Chondrocyte (in vitro differentiated cells): ENCODE measurements around the gene COL5A1. TPM values are rescaled to one million over a fixed set of nuclear protein-coding genes. Genes with fewer than 3 reads are reported as not detected.

Source experiments
- DNase-seq: peaks from one replicate; pipeline ENCODE4 v3.0.0; 2021; ENCODE audit warnings: mixed read lengths, low spot score
- H3K27ac Mint-ChIP-seq: one replicate; pipeline ENCODE4 v1.8.0; 2021; ENCODE audit warnings: mild to moderate bottlenecking, moderate library complexity, mixed read lengths; ENCODE audit not compliant: unreplicated experiment
- H3K27me3 Mint-ChIP-seq: 2 replicates; pipeline ENCODE4 v1.8.0; 2021; ENCODE audit warnings: low read depth, mixed read lengths
- H3K36me3 Mint-ChIP-seq: 2 replicates; pipeline ENCODE4 v1.8.0; 2021; ENCODE audit warnings: low read depth, mixed read lengths
- H3K4me1 Mint-ChIP-seq: 2 replicates; pipeline ENCODE4 v1.8.0; 2021; ENCODE audit warnings: low read depth, mild to moderate bottlenecking, mixed read lengths
- H3K4me3 Mint-ChIP-seq: one replicate; pipeline ENCODE4 v1.8.0; 2021; ENCODE audit warnings: mild to moderate bottlenecking, moderate library complexity, mixed read lengths; ENCODE audit not compliant: unreplicated experiment
- H3K9me3 Mint-ChIP-seq: 2 replicates; pipeline ENCODE4 v1.8.0; 2021; ENCODE audit warnings: low read depth, mixed read lengths
- total RNA-seq: library from RNA; stranded (reverse); gene quantifications from 3 replicates; pipeline ENCODE4 v1.2.1, GENCODE V29; 2021
- TF ChIP-seq, protein P1 (sequence below): fragments of 200-600 bp; sonication (generic); IDR thresholded peaks from 2 replicates; pipeline ENCODE4 v1.5.0; 2021; ENCODE audit warnings: antibody characterized with exemption, mild to moderate bottlenecking, moderate library complexity

Gene COL5A1
- total RNA-seq, 1 donor from 2014 or later: 2,235 TPM

DNA sequence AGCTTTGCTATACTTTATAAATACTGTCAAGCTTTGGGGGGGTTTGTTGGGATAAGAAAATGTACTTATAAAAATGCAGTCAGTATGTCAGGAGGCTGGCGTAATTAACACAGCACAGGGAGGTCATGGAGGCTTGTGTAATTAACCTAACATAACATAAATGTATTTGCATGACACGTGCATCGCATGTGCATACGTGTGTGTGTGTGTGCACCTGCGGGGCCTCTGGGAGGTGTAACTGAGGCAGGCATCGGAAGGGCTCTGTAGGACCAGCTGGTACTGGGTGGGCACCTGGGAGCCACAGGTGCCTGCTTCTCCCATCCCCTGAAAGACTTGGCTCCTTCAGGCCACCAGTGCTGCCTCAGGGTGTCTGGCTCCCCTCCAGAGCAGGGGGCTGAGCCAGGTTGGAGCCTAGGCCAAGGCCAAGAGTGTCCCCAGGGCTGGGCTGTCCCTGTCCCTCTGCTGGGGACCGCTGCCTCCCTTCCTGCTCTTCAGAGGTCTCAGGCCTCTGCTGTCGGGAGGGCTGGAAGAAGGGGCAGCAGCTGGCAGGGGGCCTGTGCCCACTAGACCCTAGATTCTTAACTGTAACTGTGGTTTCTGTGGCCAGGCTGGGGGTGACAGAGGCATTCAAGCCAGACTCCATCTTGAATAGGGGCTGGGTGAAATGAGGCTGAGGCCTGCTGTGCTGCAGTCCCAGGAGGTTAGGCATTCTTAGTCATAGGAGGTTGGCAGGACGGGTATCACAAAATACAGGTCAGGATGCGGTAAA lies 248.0 kb downstream of the COL5A1 start:
- Mint-ChIP-seq H3K36me3 (no peaks in the 10 kb centered on the region), H3K27me3 (peaks cover 29% of the 10 kb centered on the region), H3K4me1 (no peaks in the 10 kb centered on the region), H3K9me3 (no peaks in the 10 kb centered on the region), H3K27ac (no peak overlapping the region), H3K4me3 (no peak overlapping the region)
- TF ChIP-seq, protein P1, sequence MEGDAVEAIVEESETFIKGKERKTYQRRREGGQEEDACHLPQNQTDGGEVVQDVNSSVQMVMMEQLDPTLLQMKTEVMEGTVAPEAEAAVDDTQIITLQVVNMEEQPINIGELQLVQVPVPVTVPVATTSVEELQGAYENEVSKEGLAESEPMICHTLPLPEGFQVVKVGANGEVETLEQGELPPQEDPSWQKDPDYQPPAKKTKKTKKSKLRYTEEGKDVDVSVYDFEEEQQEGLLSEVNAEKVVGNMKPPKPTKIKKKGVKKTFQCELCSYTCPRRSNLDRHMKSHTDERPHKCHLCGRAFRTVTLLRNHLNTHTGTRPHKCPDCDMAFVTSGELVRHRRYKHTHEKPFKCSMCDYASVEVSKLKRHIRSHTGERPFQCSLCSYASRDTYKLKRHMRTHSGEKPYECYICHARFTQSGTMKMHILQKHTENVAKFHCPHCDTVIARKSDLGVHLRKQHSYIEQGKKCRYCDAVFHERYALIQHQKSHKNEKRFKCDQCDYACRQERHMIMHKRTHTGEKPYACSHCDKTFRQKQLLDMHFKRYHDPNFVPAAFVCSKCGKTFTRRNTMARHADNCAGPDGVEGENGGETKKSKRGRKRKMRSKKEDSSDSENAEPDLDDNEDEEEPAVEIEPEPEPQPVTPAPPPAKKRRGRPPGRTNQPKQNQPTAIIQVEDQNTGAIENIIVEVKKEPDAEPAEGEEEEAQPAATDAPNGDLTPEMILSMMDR: no peak
- no peak for DNase-seq

DNA sequence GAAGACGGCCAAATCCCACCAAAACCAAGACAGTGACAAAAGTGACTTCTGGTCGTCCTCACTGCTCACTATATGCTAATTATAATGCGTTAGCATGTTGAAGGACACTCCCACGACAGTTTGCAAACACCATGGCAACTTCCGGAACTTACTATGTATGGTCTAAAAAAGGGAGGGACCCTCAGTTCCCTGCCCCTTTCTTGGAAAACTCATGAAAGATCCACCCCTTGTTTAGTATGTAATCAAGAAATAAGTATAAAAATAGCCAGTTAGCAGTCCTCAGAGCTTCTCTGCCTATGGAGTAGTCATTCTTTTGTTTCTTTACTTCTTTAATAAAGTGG lies 248.5 kb downstream of the COL5A1 start:
- H3K27ac Mint-ChIP-seq: no peak overlapping the region
- no peak for DNase-seq
- H3K27me3 Mint-ChIP-seq: peaks cover 29% of the 10 kb centered on the region
- H3K4me3 Mint-ChIP-seq: no peak overlapping the region
- peaks cover 4% of the 10 kb centered on the region for H3K4me1 Mint-ChIP-seq
- H3K36me3 Mint-ChIP-seq: no peaks in the 10 kb centered on the region
- no peaks in the 10 kb centered on the region for H3K9me3 Mint-ChIP-seq
- TF ChIP-seq, protein P1: no peak

DNA sequence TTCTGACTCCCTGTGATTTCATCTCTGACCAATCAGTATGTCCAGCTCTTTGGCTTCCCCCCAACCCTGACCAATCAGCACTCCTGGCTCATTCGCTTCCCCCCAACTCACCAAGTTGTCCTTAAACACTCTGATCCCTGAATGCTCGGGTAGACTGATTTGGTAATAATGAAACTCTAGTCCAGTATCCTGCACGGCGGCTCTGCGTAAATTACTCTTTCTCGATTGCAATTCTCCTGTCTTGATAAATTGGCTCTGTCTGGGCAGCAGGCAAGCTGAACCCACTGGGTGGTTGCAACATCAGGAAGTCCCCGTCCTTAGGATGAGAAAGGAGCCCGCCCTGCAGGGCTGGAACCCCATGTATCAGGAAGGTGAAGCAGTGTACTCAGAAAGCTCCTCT lies 249.4 kb downstream of the COL5A1 start:
- no peak for DNase-seq
- peaks cover 29% of the 10 kb centered on the region for H3K27me3 Mint-ChIP-seq
- no peaks in the 10 kb centered on the region for H3K36me3 Mint-ChIP-seq
- TF ChIP-seq, protein P1: no peak
- H3K9me3 Mint-ChIP-seq: no peaks in the 10 kb centered on the region
- no peak overlapping the region for H3K27ac Mint-ChIP-seq
- peaks cover 12% of the 10 kb centered on the region for H3K4me1 Mint-ChIP-seq
- no peak overlapping the region for H3K4me3 Mint-ChIP-seq

DNA sequence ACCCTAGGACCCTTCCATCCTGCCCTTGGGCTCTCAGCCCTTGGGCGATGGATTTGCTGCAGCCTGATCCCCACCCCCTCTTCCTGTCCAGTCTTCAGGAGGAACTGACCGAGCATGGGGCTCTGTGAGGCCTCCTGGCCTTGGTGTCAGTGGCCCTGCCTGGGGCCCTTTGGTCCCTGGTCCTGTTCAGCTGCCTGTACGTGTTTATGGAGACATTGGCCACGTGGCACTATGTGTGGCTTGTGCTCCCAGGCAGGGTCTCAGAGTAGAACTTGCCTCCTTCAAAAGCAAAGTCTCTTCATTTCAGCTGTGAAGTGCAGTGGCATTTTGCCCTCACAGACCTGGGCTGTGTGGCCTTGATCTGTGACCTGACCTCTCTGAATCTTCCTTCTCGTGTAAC lies 250.1 kb downstream of the COL5A1 start:
- H3K9me3 Mint-ChIP-seq: no peaks in the 10 kb centered on the region
- no peak overlapping the region for H3K4me3 Mint-ChIP-seq
- H3K27me3 Mint-ChIP-seq: peaks cover 23% of the 10 kb centered on the region
- H3K4me1 Mint-ChIP-seq: peaks cover 18% of the 10 kb centered on the region
- no peaks in the 10 kb centered on the region for H3K36me3 Mint-ChIP-seq
- TF ChIP-seq, protein P1: no peak
- H3K27ac Mint-ChIP-seq: no peak overlapping the region
- DNase-seq: no peak

DNA sequence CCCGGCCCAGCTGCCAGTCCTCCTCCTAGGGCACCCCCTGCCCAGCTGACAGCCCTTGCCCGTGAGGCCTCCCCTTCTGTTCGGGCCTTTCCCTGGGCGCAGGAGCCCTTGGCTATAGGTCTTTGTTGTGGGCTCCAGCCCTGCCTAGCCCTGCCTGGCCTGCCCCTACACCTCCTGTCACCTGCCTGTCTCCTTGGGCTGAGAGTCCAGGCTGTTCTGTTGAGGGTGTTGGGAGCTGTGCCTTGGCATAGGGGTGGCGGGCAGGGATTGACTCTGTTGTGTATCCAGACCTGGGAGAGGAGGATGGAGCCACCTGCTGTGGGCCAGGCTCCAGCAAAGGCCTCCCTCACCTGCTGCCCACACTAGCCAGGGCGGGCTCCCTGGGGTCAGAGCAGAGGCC lies 250.6 kb downstream of the COL5A1 start:
- TF ChIP-seq, protein P1: no peak
- no peak for DNase-seq
- no peak overlapping the region for H3K4me3 Mint-ChIP-seq
- H3K36me3 Mint-ChIP-seq: no peaks in the 10 kb centered on the region
- peaks cover 21% of the 10 kb centered on the region for H3K4me1 Mint-ChIP-seq
- H3K9me3 Mint-ChIP-seq: no peaks in the 10 kb centered on the region
- H3K27me3 Mint-ChIP-seq: peaks cover 18% of the 10 kb centered on the region
- no peak overlapping the region for H3K27ac Mint-ChIP-seq
